SJCRH30 (cell line): ENCODE measurements around the gene ABHD8. TPM values are rescaled to one million over a fixed set of nuclear protein-coding genes. Genes with fewer than 3 reads are reported as not detected.
A peak's percentile ranks its signal among the peaks of the same experiment; 100 is the strongest.

ENCODE experiments used
- DNase-seq, 2 experiments: peaks; one replicate each; pipeline ENCODE4 v3.0.0-alpha.2; 2015 to 2020
- H3K27ac ChIP-seq: fragments of 250-450 bp; sonication (Bioruptor Pico); 2 replicates; pipeline ENCODE4 v1.5.1; 2020; ENCODE audit warnings: mild to moderate bottlenecking, moderate library complexity
- H3K27me3 ChIP-seq: fragments of 250-450 bp; sonication (Bioruptor Pico); 2 replicates; pipeline ENCODE4 v1.5.1; 2020; ENCODE audit warnings: mild to moderate bottlenecking, moderate library complexity
- H3K36me3 ChIP-seq: fragments of 250-450 bp; sonication (Bioruptor Pico); 2 replicates; pipeline ENCODE4 v1.5.1; 2020; ENCODE audit warnings: mild to moderate bottlenecking, moderate library complexity
- H3K4me1 ChIP-seq: fragments of 250-450 bp; sonication (Bioruptor Pico); 2 replicates; pipeline ENCODE4 v1.5.1; 2020; ENCODE audit warnings: mild to moderate bottlenecking, moderate library complexity
- H3K4me3 ChIP-seq: fragments of 250-450 bp; sonication (Bioruptor Pico); 2 replicates; pipeline ENCODE4 v1.5.1; 2020; ENCODE audit warnings: mild to moderate bottlenecking, moderate library complexity
- H3K9me3 ChIP-seq: fragments of 250-450 bp; sonication (Bioruptor Pico); replicated peaks from 2 replicates; pipeline ENCODE4 v1.5.1; 2020; ENCODE audit warnings: mild to moderate bottlenecking, moderate library complexity
- total RNA-seq: library from RNA; depleted of rRNA; stranded (reverse); fragments of >200 nt; shearing (Covaris generic); gene quantifications from 2 replicates; pipeline ENCODE4 v1.2.3, GENCODE V29; 2014

ABHD8 gene
- total RNA-seq, 1 experiment from 2014 or later: 26.4 TPM

- H3K4me1 ChIP-seq: peaks cover 10% of the 10 kb centered on the region
- DNase-seq: no peak
Observed at GRCh38 chr19:17319473-17320238, 16.4 kb upstream of the ABHD8 start.

GRCh38 chr19:17318966-17319365, 15.7 kb upstream of the ABHD8 start:
- peaks cover 10% of the 10 kb centered on the region for H3K4me1 ChIP-seq
- no peak overlapping the region for H3K27ac ChIP-seq
- H3K27me3 ChIP-seq: no peaks in the 10 kb centered on the region
- no peak overlapping the region for H3K4me3 ChIP-seq
- H3K36me3 ChIP-seq: peaks cover 43% of the 10 kb centered on the region
- no peak for DNase-seq
- H3K9me3 ChIP-seq: no peaks in the 10 kb centered on the region

More at GRCh38 chr19:17319473-17320238, 16.4 kb upstream of the ABHD8 start:
- Histone ChIP-seq H3K27me3 (no peaks in the 10 kb centered on the region), H3K27ac (no peak overlapping the region), H3K36me3 (peaks cover 38% of the 10 kb centered on the region), H3K9me3 (no peaks in the 10 kb centered on the region), H3K4me3 (no peak overlapping the region)

GRCh38 chr19:17314007-17314593, 10.9 kb upstream of the ABHD8 start:
- DNase-seq: no peak
- Histone ChIP-seq H3K4me1 (peaks cover 2% of the 10 kb centered on the region; the same call in 1 of the 2 replicates), H3K4me3 (no peak overlapping the region), H3K27me3 (no peaks in the 10 kb centered on the region), H3K9me3 (no peaks in the 10 kb centered on the region), H3K36me3 (peaks cover 27% of the 10 kb centered on the region), H3K27ac (no peak overlapping the region)

- no peak overlapping the region for H3K27ac ChIP-seq
- no peak overlapping the region for H3K4me3 ChIP-seq
- peaks cover 2% of the 10 kb centered on the region; the same call in 1 of the 2 replicates for H3K4me1 ChIP-seq
- no peaks in the 10 kb centered on the region for H3K9me3 ChIP-seq
- no peak for DNase-seq
- peaks cover 24% of the 10 kb centered on the region for H3K36me3 ChIP-seq
- no peaks in the 10 kb centered on the region for H3K27me3 ChIP-seq
Observed at GRCh38 chr19:17312189-17313113, 9.2 kb upstream of the ABHD8 start.

GRCh38 chr19:17311455-17312188, 8.4 kb upstream of the ABHD8 start:
- H3K36me3 ChIP-seq: peaks cover 24% of the 10 kb centered on the region
- H3K9me3 ChIP-seq: no peaks in the 10 kb centered on the region
- H3K27me3 ChIP-seq: no peaks in the 10 kb centered on the region
- no peak overlapping the region for H3K27ac ChIP-seq
- H3K4me3 ChIP-seq: no peak overlapping the region
- H3K4me1 ChIP-seq: peaks cover 2% of the 10 kb centered on the region; the same call in 1 of the 2 replicates
- DNase-seq: no peak

- peak overlapping the region; percentile 14; the same call in 1 of the 2 replicates for H3K27ac ChIP-seq
- H3K4me3 ChIP-seq: peak overlapping the region; percentile 77
- peaks cover 2% of the 10 kb centered on the region; the same call in 1 of the 2 replicates for H3K4me1 ChIP-seq
- no peaks in the 10 kb centered on the region for H3K9me3 ChIP-seq
- no peak for DNase-seq
- H3K36me3 ChIP-seq: peaks cover 12% of the 10 kb centered on the region
- no peaks in the 10 kb centered on the region for H3K27me3 ChIP-seq
Observed at GRCh38 chr19:17309965-17310461, 6.8 kb upstream of the ABHD8 start.

- Histone ChIP-seq H3K36me3 (peaks cover 8% of the 10 kb centered on the region), H3K27ac (peak within 1 kb of the TSS; percentile 14; the same call in 1 of the 2 replicates), H3K27me3 (no peaks in the 10 kb centered on the region), H3K9me3 (no peaks in the 10 kb centered on the region), H3K4me1 (peaks cover 4% of the 10 kb centered on the region; the same call in 1 of the 2 replicates), H3K4me3 (peak within 1 kb of the TSS; percentile 77)
- DNase-seq: peak; percentile 100
Observed at GRCh38 chr19:17309198-17309964, 6.2 kb upstream of the ABHD8 start, which contains the start of gene DDA1. DDA1 (plus strand) TSS chr19:17309563; CDS start chr19:17309655, 92 bp downstream.

GRCh38 chr19:17307876-17308377, 4.7 kb upstream of the ABHD8 start:
- Histone ChIP-seq H3K36me3 (no peaks in the 10 kb centered on the region; the same call in 1 of the 2 replicates), H3K4me3 (no peak overlapping the region), H3K4me1 (peaks cover 12% of the 10 kb centered on the region; the same call in 1 of the 2 replicates), H3K9me3 (no peaks in the 10 kb centered on the region), H3K27me3 (no peaks in the 10 kb centered on the region), H3K27ac (no peak overlapping the region)
- DNase-seq: no peak

- Histone ChIP-seq H3K36me3 (no peaks in the 10 kb centered on the region), H3K9me3 (no peaks in the 10 kb centered on the region), H3K4me3 (peak overlapping the region; percentile 76), H3K27me3 (no peaks in the 10 kb centered on the region), H3K4me1 (peaks cover 15% of the 10 kb centered on the region; the same call in 1 of the 2 replicates), H3K27ac (peak overlapping the region; percentile 64)
- no peak for DNase-seq
Observed at GRCh38 chr19:17306285-17306714, 3.1 kb upstream of the ABHD8 start.

GRCh38 chr19:17305517-17306284, 2.5 kb upstream of the ABHD8 start, which contains the start of gene MRPL34:
MRPL34 (plus strand) TSS chr19:17305872; CDS start chr19:17305893, 21 bp downstream.
- no peaks in the 10 kb centered on the region for H3K36me3 ChIP-seq
- H3K27ac ChIP-seq: peak within 1 kb of the TSS; percentile 64
- peaks cover 15% of the 10 kb centered on the region; the same call in 1 of the 2 replicates for H3K4me1 ChIP-seq
- H3K9me3 ChIP-seq: no peaks in the 10 kb centered on the region
- DNase-seq: peak; percentile 100
- peak within 1 kb of the TSS; percentile 76 for H3K4me3 ChIP-seq
- no peaks in the 10 kb centered on the region for H3K27me3 ChIP-seq

GRCh38 chr19:17305216-17305516, 1.9 kb upstream of the ABHD8 start:
- Histone ChIP-seq H3K27ac (no peak overlapping the region), H3K27me3 (no peaks in the 10 kb centered on the region)

GRCh38 chr19:17304386-17305215, 1.4 kb upstream of the ABHD8 start:
- Histone ChIP-seq H3K27ac (no peak overlapping the region), H3K4me1 (peaks cover 13% of the 10 kb centered on the region; the same call in 1 of the 2 replicates), H3K36me3 (no peaks in the 10 kb centered on the region), H3K27me3 (no peaks in the 10 kb centered on the region), H3K4me3 (no peak overlapping the region), H3K9me3 (no peaks in the 10 kb centered on the region)
- DNase-seq: no peak

More at GRCh38 chr19:17305216-17305516, 1.9 kb upstream of the ABHD8 start:
- Histone ChIP-seq H3K9me3 (no peaks in the 10 kb centered on the region), H3K36me3 (no peaks in the 10 kb centered on the region), H3K4me1 (peaks cover 13% of the 10 kb centered on the region; the same call in 1 of the 2 replicates), H3K4me3 (no peak overlapping the region)
- no peak for DNase-seq
